Effector memory CD4-positive, alpha-beta T cell (primary cell): ENCODE results near the gene CNTFR.
A peak's percentile ranks its signal among the peaks of the same experiment; 100 is the strongest.

ENCODE experiments used
- DNase-seq, 3 donors: peaks; one replicate each; pipeline ENCODE4 v3.0.0-alpha.2; 2020
- H3K27ac ChIP-seq: 2 replicates; pipeline ENCODE4 v1.7.0; 2013; ENCODE audit warnings: mild to moderate bottlenecking, low read length, moderate library complexity; ENCODE audit not compliant: insufficient read depth, poor library complexity, severe bottlenecking
- H3K27me3 ChIP-seq: replicated peaks from 2 replicates; pipeline ENCODE4 v1.7.0; 2013; ENCODE audit warnings: mild to moderate bottlenecking, low read length; ENCODE audit not compliant: insufficient read depth, control insufficient read depth, poor library complexity, severe bottlenecking
- H3K36me3 ChIP-seq: 2 replicates; pipeline ENCODE4 v1.7.0; 2013; ENCODE audit warnings: mild to moderate bottlenecking, low read length, moderate library complexity; ENCODE audit not compliant: control insufficient read depth, insufficient read depth
- H3K4me1 ChIP-seq: 2 replicates; pipeline ENCODE4 v1.7.0; 2013; ENCODE audit warnings: low read length, mild to moderate bottlenecking; ENCODE audit not compliant: control insufficient read depth, insufficient read depth, poor library complexity, severe bottlenecking
- H3K4me3 ChIP-seq: 2 replicates; pipeline ENCODE4 v1.7.0; 2013; ENCODE audit warnings: low read length, low read depth, mild to moderate bottlenecking; ENCODE audit not compliant: insufficient read depth, poor library complexity, severe bottlenecking
- H3K9me3 ChIP-seq: 2 replicates; pipeline ENCODE4 v1.7.0; 2013; ENCODE audit warnings: mild to moderate bottlenecking, low read length, moderate library complexity; ENCODE audit not compliant: control insufficient read depth

CNTFR gene

GRCh38 chr9:34630402-34631154, 41.1 kb upstream of the CNTFR start:
- no peak overlapping the region for H3K4me3 ChIP-seq
- H3K27ac ChIP-seq = no peak overlapping the region
- no peaks in the 10 kb centered on the region for H3K9me3 ChIP-seq
- no peaks in the 10 kb centered on the region for H3K36me3 ChIP-seq
- peaks cover 18% of the 10 kb centered on the region for H3K4me1 ChIP-seq
- H3K27me3 ChIP-seq = peaks cover 42% of the 10 kb centered on the region
- no peak for DNase-seq

DNA sequence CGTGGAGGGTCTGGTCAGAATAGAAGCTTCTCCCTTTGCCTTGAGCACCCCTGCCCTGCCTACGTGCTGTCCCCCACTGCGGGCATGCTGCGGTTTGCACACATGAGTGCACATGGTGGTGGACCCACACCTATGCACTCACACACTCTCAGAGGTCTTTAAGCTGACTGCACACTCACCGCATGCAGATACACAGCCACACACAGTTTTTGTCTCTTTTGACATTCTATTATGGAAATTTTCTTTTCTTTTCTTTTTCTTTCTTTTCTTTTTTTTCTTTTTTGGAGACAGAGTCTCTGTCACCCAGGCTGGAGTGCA, 39.9 kb upstream of the CNTFR start:
- DNase-seq = no peak
- H3K27me3 ChIP-seq = peaks cover 52% of the 10 kb centered on the region
- no peak overlapping the region for H3K27ac ChIP-seq
- peak overlapping the region; percentile 49 for H3K4me3 ChIP-seq
- H3K9me3 ChIP-seq = no peaks in the 10 kb centered on the region
- peaks cover 15% of the 10 kb centered on the region for H3K4me1 ChIP-seq
- no peaks in the 10 kb centered on the region for H3K36me3 ChIP-seq

GRCh38 chr9:34628656-34629490, 39.3 kb upstream of the CNTFR start, which contains the start of gene ARID3C:
Gene ARID3C (minus strand): TSS chr9:34629066. CDS start chr9:34628014, 1,052 bp downstream.
- Histone ChIP-seq H3K27ac (no peak within 1 kb of the TSS), H3K36me3 (no peaks in the 10 kb centered on the region), H3K4me3 (peak within 1 kb of the TSS; percentile 49), H3K9me3 (no peaks in the 10 kb centered on the region), H3K4me1 (peaks cover 17% of the 10 kb centered on the region), H3K27me3 (peaks cover 57% of the 10 kb centered on the region)
- DNase-seq = no peak

DNA sequence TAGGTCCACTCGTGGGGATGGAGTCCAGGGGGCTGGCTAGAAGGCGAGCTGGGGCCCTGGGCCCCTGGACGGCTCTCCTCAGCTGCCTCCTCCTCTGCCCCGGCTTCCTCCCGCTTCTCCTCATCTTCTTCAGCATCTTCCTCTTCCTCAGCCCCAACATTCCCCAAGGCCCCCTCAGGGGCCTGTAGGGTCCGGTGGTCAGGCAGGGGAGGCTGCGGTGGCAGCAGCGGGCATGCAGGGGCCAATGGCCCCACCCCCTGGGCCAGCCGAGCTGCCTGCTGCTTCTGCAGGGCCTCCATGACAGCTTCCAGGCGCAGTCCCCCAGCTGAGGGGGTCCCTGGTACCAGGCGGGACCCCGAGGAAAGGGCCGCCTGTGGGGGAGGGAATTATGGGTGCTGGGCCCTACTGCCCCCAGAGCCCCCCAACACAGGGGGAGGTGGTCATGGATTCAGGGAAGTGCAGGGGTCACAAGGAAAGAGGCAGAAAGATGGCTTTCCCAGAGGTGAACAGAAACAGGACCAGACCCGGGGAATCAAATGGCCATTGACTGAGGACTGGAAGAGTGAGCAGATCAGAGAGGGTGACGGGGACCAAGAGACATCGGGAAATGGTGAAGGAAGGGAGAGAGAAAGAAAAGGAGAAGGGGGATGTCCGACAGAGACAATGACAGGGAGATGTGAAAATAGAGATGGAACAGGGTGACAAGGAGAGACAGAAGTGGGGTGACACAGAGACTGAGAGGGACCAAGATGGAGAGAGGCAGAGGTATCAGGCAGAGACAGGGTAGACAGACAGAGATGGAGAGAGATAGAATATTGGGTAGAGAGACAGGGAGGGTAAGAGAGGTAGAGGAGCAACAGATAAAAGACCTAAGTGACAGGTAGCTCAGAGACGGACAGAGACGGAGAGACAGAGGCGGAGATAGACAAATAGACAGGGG, 38.5 kb upstream of the CNTFR start:
- Histone ChIP-seq H3K27ac (no peak overlapping the region), H3K4me1 (peaks cover 25% of the 10 kb centered on the region), H3K36me3 (no peaks in the 10 kb centered on the region), H3K27me3 (peaks cover 66% of the 10 kb centered on the region), H3K4me3 (peak overlapping the region; percentile 49), H3K9me3 (no peaks in the 10 kb centered on the region)
- DNase-seq = no peak

DNA sequence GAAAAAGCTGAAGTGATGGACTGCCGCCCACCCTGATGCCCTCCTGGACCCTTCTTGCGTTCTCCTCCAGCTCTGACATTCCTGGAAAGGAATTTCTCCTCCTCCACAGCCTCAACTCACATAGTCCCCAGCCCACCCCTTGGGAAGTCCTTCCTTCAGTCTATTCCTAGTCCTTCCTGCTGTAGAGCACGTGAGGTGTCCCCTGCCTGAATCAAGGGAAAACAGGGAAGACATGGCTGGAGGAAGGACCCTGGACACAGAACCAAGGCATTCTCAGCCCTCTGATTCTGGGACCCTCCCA, 35.6 kb upstream of the CNTFR start:
- peaks cover 76% of the 10 kb centered on the region for H3K27me3 ChIP-seq
- no peak overlapping the region for H3K27ac ChIP-seq
- no peak for DNase-seq
- H3K36me3 ChIP-seq = no peaks in the 10 kb centered on the region
- H3K9me3 ChIP-seq = no peaks in the 10 kb centered on the region
- H3K4me1 ChIP-seq = peaks cover 25% of the 10 kb centered on the region
- H3K4me3 ChIP-seq = no peak overlapping the region

DNA sequence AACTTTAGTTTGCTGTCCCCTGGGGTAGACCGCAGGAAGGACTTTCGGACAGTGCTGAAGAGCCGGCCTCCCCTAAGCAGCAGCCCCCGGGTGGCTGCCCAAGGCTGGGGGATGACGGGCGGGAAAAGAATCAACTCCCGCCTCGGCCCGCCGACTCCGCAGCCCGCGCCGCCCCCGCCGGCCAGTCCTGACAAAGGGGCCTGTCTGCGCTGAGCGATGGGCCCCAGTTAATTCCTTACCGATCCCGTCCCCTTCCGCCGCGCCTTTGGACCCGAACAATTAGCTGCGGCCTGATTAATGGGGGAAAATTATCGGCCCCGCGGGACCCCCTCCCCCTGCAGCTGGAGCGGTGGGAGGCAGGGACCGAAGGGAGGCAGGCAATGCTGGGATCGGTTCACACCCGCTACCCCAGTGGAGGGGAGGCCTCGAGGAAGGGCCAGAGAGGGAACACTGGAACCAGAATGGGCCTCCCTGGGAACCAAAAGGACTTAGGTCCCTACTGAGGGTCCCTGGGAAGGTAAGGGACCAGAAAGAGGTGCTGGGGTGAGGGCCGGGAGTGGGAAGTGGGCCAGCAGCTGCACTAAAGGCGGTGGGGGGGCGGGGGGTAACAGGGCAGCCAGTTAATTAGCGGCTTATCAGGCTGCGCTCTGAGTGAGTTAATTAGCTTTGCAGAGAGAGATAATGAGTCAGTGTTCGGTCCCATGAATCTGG, 35.1 kb upstream of the CNTFR start:
- Histone ChIP-seq H3K27ac (no peak overlapping the region), H3K9me3 (no peaks in the 10 kb centered on the region), H3K4me3 (no peak overlapping the region), H3K27me3 (peaks cover 73% of the 10 kb centered on the region), H3K4me1 (peaks cover 27% of the 10 kb centered on the region), H3K36me3 (no peaks in the 10 kb centered on the region)
- no peak for DNase-seq

GRCh38 chr9:34623374-34624235, 34.1 kb upstream of the CNTFR start:
- Histone ChIP-seq H3K4me3 (no peak overlapping the region), H3K27me3 (peaks cover 64% of the 10 kb centered on the region), H3K27ac (no peak overlapping the region), H3K36me3 (no peaks in the 10 kb centered on the region), H3K4me1 (peaks cover 23% of the 10 kb centered on the region), H3K9me3 (no peaks in the 10 kb centered on the region)
- no peak for DNase-seq

- Histone ChIP-seq H3K4me3 (peak within 1 kb of the TSS; percentile 70), H3K27me3 (peaks cover 33% of the 10 kb centered on the region), H3K9me3 (no peaks in the 10 kb centered on the region), H3K27ac (peak within 1 kb of the TSS; percentile 53), H3K36me3 (peaks cover 23% of the 10 kb centered on the region), H3K4me1 (peaks cover 15% of the 10 kb centered on the region)
- peak; percentile 82 to 90 (median 86) for DNase-seq
These were observed 30.8 kb upstream of the CNTFR start, which contains the start of gene DCTN3 for GRCh38 chr9:34620061-34620994. Gene DCTN3 (minus strand): TSS chr9:34620495. CDS start chr9:34620464, 31 bp downstream.
